OCI-LY1 (cell line): ENCODE results near the gene ANKRD27.

Experiments
- H2AFZ ChIP-seq: fragments of 200-600 bp; sonication (generic), shearing (Covaris generic); 2 replicates; pipeline ENCODE4 v1.6.0; 2014; ENCODE audit warnings: antibody characterized with exemption, mild to moderate bottlenecking, low read length
- H3F3A ChIP-seq: fragments of 200-600 bp; sonication (generic), shearing (Covaris generic); 2 replicates; pipeline ENCODE4 v1.6.0; 2014; ENCODE audit warnings: mild to moderate bottlenecking, antibody characterized with exemption, low read length, moderate library complexity; ENCODE audit not compliant: insufficient read depth
- H3K27ac ChIP-seq: fragments of 200-600 bp; sonication (generic); 2 replicates; pipeline ENCODE4 v1.5.1; 2014; ENCODE audit warnings: low read length, mixed run types, mild to moderate bottlenecking, low read depth; ENCODE audit not compliant: poor library complexity, severe bottlenecking
- H3K27me3 ChIP-seq: fragments of 200-600 bp; sonication (generic); 2 replicates; pipeline ENCODE4 v1.6.0; 2014; ENCODE audit warnings: antibody characterized with exemption, mild to moderate bottlenecking, low read length, moderate library complexity; ENCODE audit not compliant: insufficient read depth
- H3K36me3 ChIP-seq: fragments of 200-600 bp; sonication (generic); 2 replicates; pipeline ENCODE4 v1.6.1; 2014; ENCODE audit warnings: mild to moderate bottlenecking, antibody characterized with exemption, low read length, moderate library complexity, mixed read lengths; ENCODE audit not compliant: insufficient read depth
- H3K4me1 ChIP-seq: fragments of 200-600 bp; sonication (generic); 2 replicates; pipeline ENCODE4 v1.5.1; 2014; ENCODE audit warnings: mild to moderate bottlenecking, low read length, moderate library complexity; ENCODE audit not compliant: insufficient read depth, severe bottlenecking
- H3K4me2 ChIP-seq: fragments of 200-600 bp; sonication (generic), shearing (Covaris generic); 2 replicates; pipeline ENCODE4 v1.6.1; 2014; ENCODE audit warnings: low read length
- H3K4me3 ChIP-seq: fragments of 200-600 bp; sonication (generic); 2 replicates; pipeline ENCODE4 v1.5.1; 2014; ENCODE audit warnings: low read length, low read depth, mild to moderate bottlenecking, mixed read lengths; ENCODE audit not compliant: poor library complexity, severe bottlenecking
- H3K79me2 ChIP-seq: fragments of 200-600 bp; shearing (Covaris generic); 2 replicates; pipeline ENCODE4 v1.6.1; 2016; ENCODE audit warnings: mixed run types, low read length, mixed read lengths; ENCODE audit not compliant: insufficient read depth
- H3K9ac ChIP-seq: fragments of 200-600 bp; sonication (generic), shearing (Covaris generic); 2 replicates; pipeline ENCODE4 v1.6.1; 2014; ENCODE audit warnings: mild to moderate bottlenecking, low read length, mixed read lengths
- H3K9me2 ChIP-seq: fragments of 200-600 bp; sonication (generic), shearing (Covaris generic); 2 replicates; pipeline ENCODE4 v1.6.1; 2014; ENCODE audit warnings: low read depth, mild to moderate bottlenecking, low read length, mixed read lengths
- H3K9me3 ChIP-seq: fragments of 200-600 bp; shearing (Covaris generic); 2 replicates; pipeline ENCODE4 v1.6.1; 2014; ENCODE audit warnings: low read length, mixed read lengths
- H4K20me1 ChIP-seq: fragments of 200-600 bp; sonication (generic), shearing (Covaris generic); 2 replicates; pipeline ENCODE4 v1.6.0; 2016; ENCODE audit warnings: mild to moderate bottlenecking, low read length; ENCODE audit not compliant: insufficient read depth
- EZH2 ChIP-seq: fragments of 200-600 bp; sonication (generic), shearing (Covaris generic); IDR thresholded peaks from 2 replicates; pipeline ENCODE4 v1.8.0; 2017; ENCODE audit warnings: borderline replicate concordance, mixed run types, mild to moderate bottlenecking, antibody characterized with exemption, low read length, moderate library complexity, mixed read lengths
- TF ChIP-seq, protein P1 (sequence below): fragments of 200-600 bp; sonication (generic), shearing (Covaris generic); IDR thresholded peaks from 2 replicates; pipeline ENCODE4 v1.5.1; 2017; ENCODE audit warnings: mild to moderate bottlenecking, antibody characterized with exemption, low read length, moderate library complexity, mixed read lengths

ANKRD27 gene

DNA sequence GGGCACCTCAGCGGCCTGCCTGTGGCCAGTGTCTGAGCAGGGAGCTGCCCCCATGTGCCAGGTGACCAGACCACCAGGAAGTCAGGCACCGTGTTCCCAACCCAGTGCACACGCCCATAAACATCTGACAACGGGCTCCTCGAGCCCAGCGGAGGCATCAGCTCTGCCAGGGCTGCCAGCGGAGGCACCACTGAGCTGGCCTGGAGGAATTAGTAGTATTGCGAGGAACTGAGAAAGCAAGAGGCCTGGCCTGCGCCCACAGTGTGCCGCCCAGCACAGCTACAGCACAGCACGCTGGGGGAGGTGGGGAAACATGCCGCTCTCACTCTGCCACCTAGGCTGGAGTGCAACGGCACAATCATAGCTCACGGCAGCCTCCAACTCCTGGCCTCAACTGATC lies 44.6 kb downstream of the ANKRD27 start:
- TF ChIP-seq, protein P1, sequence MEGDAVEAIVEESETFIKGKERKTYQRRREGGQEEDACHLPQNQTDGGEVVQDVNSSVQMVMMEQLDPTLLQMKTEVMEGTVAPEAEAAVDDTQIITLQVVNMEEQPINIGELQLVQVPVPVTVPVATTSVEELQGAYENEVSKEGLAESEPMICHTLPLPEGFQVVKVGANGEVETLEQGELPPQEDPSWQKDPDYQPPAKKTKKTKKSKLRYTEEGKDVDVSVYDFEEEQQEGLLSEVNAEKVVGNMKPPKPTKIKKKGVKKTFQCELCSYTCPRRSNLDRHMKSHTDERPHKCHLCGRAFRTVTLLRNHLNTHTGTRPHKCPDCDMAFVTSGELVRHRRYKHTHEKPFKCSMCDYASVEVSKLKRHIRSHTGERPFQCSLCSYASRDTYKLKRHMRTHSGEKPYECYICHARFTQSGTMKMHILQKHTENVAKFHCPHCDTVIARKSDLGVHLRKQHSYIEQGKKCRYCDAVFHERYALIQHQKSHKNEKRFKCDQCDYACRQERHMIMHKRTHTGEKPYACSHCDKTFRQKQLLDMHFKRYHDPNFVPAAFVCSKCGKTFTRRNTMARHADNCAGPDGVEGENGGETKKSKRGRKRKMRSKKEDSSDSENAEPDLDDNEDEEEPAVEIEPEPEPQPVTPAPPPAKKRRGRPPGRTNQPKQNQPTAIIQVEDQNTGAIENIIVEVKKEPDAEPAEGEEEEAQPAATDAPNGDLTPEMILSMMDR = no peak
- no peak for TF ChIP-seq EZH2
- no peaks in the 10 kb centered on the region for H3K9me2 ChIP-seq
- H3K36me3 ChIP-seq = peaks cover 32% of the 10 kb centered on the region
- no peak overlapping the region for H3K9ac ChIP-seq
- H3K27ac ChIP-seq = no peak overlapping the region
- no peak overlapping the region for H2AFZ ChIP-seq
- no peaks in the 10 kb centered on the region for H4K20me1 ChIP-seq
- H3K4me2 ChIP-seq = no peak overlapping the region
- H3K4me1 ChIP-seq = no peaks in the 10 kb centered on the region
- no peaks in the 10 kb centered on the region for H3K9me3 ChIP-seq
- no peak overlapping the region for H3K4me3 ChIP-seq
- no peaks in the 10 kb centered on the region for H3K27me3 ChIP-seq
- no peaks in the 10 kb centered on the region for H3F3A ChIP-seq
- no peaks in the 10 kb centered on the region for H3K79me2 ChIP-seq

GRCh38 chr19:32627714-32628270 lies 47.2 kb downstream of the ANKRD27 start:
- Histone ChIP-seq H3K36me3 (peaks cover 48% of the 10 kb centered on the region), H3F3A (no peaks in the 10 kb centered on the region), H4K20me1 (no peaks in the 10 kb centered on the region), H3K4me2 (no peak overlapping the region), H3K9me3 (no peaks in the 10 kb centered on the region), H3K9me2 (no peaks in the 10 kb centered on the region), H3K4me3 (no peak overlapping the region), H2AFZ (no peak overlapping the region), H3K79me2 (no peaks in the 10 kb centered on the region), H3K9ac (no peak overlapping the region), H3K4me1 (no peaks in the 10 kb centered on the region), H3K27me3 (no peaks in the 10 kb centered on the region), H3K27ac (no peak overlapping the region)
- TF ChIP-seq EZH2 = no peak
- TF ChIP-seq, protein P1 = no peak

DNA sequence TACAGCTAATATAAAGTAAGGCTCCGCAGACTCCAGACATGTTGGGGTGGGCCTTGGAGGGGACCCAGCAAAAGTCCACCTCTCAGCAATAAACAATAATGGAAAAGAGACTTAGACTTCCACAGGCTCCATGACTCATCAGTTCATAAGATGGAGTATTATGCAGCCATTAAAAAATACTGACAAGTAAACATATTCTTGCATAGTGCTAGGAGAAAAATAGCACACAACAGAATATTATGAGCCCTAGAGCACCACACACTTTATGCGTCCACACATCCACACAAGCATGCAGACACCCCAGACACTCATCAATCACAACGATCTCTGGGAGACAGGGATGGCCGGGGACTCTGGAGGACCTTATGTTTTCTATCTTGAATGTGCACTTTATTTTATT lies 48.0 kb downstream of the ANKRD27 start:
- Histone ChIP-seq H4K20me1 (no peaks in the 10 kb centered on the region), H3K27me3 (no peaks in the 10 kb centered on the region), H3K27ac (no peak overlapping the region), H3K4me2 (no peak overlapping the region), H3K36me3 (peaks cover 56% of the 10 kb centered on the region), H3K9me2 (no peaks in the 10 kb centered on the region), H3K79me2 (no peaks in the 10 kb centered on the region), H3K4me3 (no peak overlapping the region), H3K9me3 (no peaks in the 10 kb centered on the region), H3K4me1 (no peaks in the 10 kb centered on the region), H2AFZ (no peak overlapping the region), H3F3A (no peaks in the 10 kb centered on the region), H3K9ac (no peak overlapping the region)
- TF ChIP-seq, protein P1 = no peak
- TF ChIP-seq EZH2 = no peak
